Muscle layer of duodenum (tissue), 2 donors: ENCODE results near the gene TOR1A.

Experiments
- H3K27ac ChIP-seq: one replicate; pipeline ENCODE4 v1.7.0; 2013; ENCODE audit warnings: mild to moderate bottlenecking, low read length
- H3K27me3 ChIP-seq: one replicate; pipeline ENCODE4 v1.7.0; 2013; ENCODE audit warnings: low read depth, mild to moderate bottlenecking, control low read depth, low read length
- H3K36me3 ChIP-seq, 2 donors: one replicate each; pipeline ENCODE4 v1.7.0; 2013; ENCODE audit warnings: low read length in 2 of 2, control low read depth in 1 of 2, mild to moderate bottlenecking in 1 of 2; ENCODE audit not compliant: insufficient read depth in 2 of 2, control insufficient read depth in 1 of 2
- H3K4me1 ChIP-seq, 2 donors: one replicate each; pipeline ENCODE4 v1.7.0; 2013; ENCODE audit warnings: low read length in 2 of 2, mild to moderate bottlenecking in 2 of 2, control low read depth in 1 of 2, moderate library complexity in 1 of 2; ENCODE audit not compliant: insufficient read depth in 2 of 2, control insufficient read depth in 1 of 2
- H3K4me3 ChIP-seq, 2 donors: one replicate each; pipeline ENCODE4 v1.7.0; 2013; ENCODE audit warnings: low read length in 2 of 2, low read depth in 1 of 2, mild to moderate bottlenecking in 1 of 2
- H3K9me3 ChIP-seq, 2 donors: one replicate each; pipeline ENCODE4 v1.7.0; 2013; ENCODE audit warnings: low read length in 2 of 2, control low read depth in 1 of 2, mild to moderate bottlenecking in 1 of 2; ENCODE audit not compliant: control insufficient read depth in 1 of 2
- donor health status: healthy.

TOR1A gene

GRCh38 chr9:129864991-129865647 is 41.2 kb upstream of the TOR1A start:
- no peaks in the 10 kb centered on the region for H3K9me3 ChIP-seq
- H3K4me3 ChIP-seq = no peak overlapping the region
- H3K4me1 ChIP-seq = no peaks in the 10 kb centered on the region
- no peak overlapping the region for H3K27ac ChIP-seq
- H3K36me3 ChIP-seq = peaks cover 17 to 77% of the 10 kb centered on the region in 2 donors
- H3K27me3 ChIP-seq = no peaks in the 10 kb centered on the region

- H3K27ac ChIP-seq = no peak overlapping the region
- H3K4me1 ChIP-seq = no peaks in the 10 kb centered on the region
- peaks cover 25 to 68% of the 10 kb centered on the region in 2 donors for H3K36me3 ChIP-seq
- no peak overlapping the region for H3K4me3 ChIP-seq
- H3K27me3 ChIP-seq = no peaks in the 10 kb centered on the region
- no peaks in the 10 kb centered on the region for H3K9me3 ChIP-seq
Measured at GRCh38 chr9:129863059-129863690, 39.2 kb upstream of the TOR1A start.

GRCh38 chr9:129861447-129861827 is 37.5 kb upstream of the TOR1A start:
- Histone ChIP-seq H3K27me3 (no peaks in the 10 kb centered on the region), H3K27ac (no peak overlapping the region), H3K36me3 (peaks cover 28 to 67% of the 10 kb centered on the region in 2 donors), H3K4me3 (no peak overlapping the region), H3K9me3 (no peaks in the 10 kb centered on the region), H3K4me1 (no peaks in the 10 kb centered on the region)

- Histone ChIP-seq H3K4me3 (no peak overlapping the region), H3K4me1 (no peaks in the 10 kb centered on the region), H3K27me3 (no peaks in the 10 kb centered on the region), H3K27ac (no peak overlapping the region), H3K9me3 (no peaks in the 10 kb centered on the region), H3K36me3 (peaks cover 32 to 67% of the 10 kb centered on the region in 2 donors)
Measured at GRCh38 chr9:129860653-129861446, 36.9 kb upstream of the TOR1A start.

GRCh38 chr9:129858167-129858962 is 34.4 kb upstream of the TOR1A start:
- no peaks in the 10 kb centered on the region for H3K27me3 ChIP-seq
- H3K36me3 ChIP-seq = peaks cover 48 to 72% of the 10 kb centered on the region in 2 donors
- H3K9me3 ChIP-seq = no peaks in the 10 kb centered on the region
- no peak overlapping the region for H3K27ac ChIP-seq
- no peaks in the 10 kb centered on the region for H3K4me1 ChIP-seq
- H3K4me3 ChIP-seq = no peak overlapping the region

- Histone ChIP-seq H3K27me3 (no peaks in the 10 kb centered on the region), H3K4me3 (no peak overlapping the region), H3K9me3 (no peaks in the 10 kb centered on the region), H3K27ac (no peak overlapping the region), H3K36me3 (peaks cover 52 to 76% of the 10 kb centered on the region in 2 donors), H3K4me1 (no peaks in the 10 kb centered on the region)
Measured at GRCh38 chr9:129857207-129857606, 33.3 kb upstream of the TOR1A start.

GRCh38 chr9:129854588-129855110 is 30.7 kb upstream of the TOR1A start:
- Histone ChIP-seq H3K9me3 (no peaks in the 10 kb centered on the region), H3K36me3 (peaks cover 51 to 78% of the 10 kb centered on the region in 2 donors), H3K4me3 (no peak overlapping the region), H3K4me1 (no peaks in the 10 kb centered on the region), H3K27me3 (no peaks in the 10 kb centered on the region), H3K27ac (no peak overlapping the region)

- H3K4me1 ChIP-seq = no peaks in the 10 kb centered on the region
- H3K27ac ChIP-seq = no peak overlapping the region
- H3K36me3 ChIP-seq = peaks cover 47 to 74% of the 10 kb centered on the region in 2 donors
- no peaks in the 10 kb centered on the region for H3K27me3 ChIP-seq
- H3K9me3 ChIP-seq = no peaks in the 10 kb centered on the region
- H3K4me3 ChIP-seq = no peak overlapping the region
Measured at GRCh38 chr9:129853614-129854013, 29.7 kb upstream of the TOR1A start.

GRCh38 chr9:129852579-129852978 is 28.6 kb upstream of the TOR1A start:
- H3K9me3 ChIP-seq = no peaks in the 10 kb centered on the region
- peaks cover 43 to 63% of the 10 kb centered on the region in 2 donors for H3K36me3 ChIP-seq
- no peak overlapping the region for H3K27ac ChIP-seq
- H3K27me3 ChIP-seq = no peaks in the 10 kb centered on the region
- no peaks in the 10 kb centered on the region for H3K4me1 ChIP-seq
- no peak overlapping the region for H3K4me3 ChIP-seq

GRCh38 chr9:129851821-129852220 is 27.9 kb upstream of the TOR1A start:
- no peaks in the 10 kb centered on the region for H3K4me1 ChIP-seq
- H3K36me3 ChIP-seq = peaks cover 40 to 57% of the 10 kb centered on the region in 2 donors
- H3K4me3 ChIP-seq = no peak overlapping the region
- no peaks in the 10 kb centered on the region for H3K27me3 ChIP-seq
- no peaks in the 10 kb centered on the region for H3K9me3 ChIP-seq
- H3K27ac ChIP-seq = no peak overlapping the region
